ENCODE results near the gene ROBO3.

DNA sequence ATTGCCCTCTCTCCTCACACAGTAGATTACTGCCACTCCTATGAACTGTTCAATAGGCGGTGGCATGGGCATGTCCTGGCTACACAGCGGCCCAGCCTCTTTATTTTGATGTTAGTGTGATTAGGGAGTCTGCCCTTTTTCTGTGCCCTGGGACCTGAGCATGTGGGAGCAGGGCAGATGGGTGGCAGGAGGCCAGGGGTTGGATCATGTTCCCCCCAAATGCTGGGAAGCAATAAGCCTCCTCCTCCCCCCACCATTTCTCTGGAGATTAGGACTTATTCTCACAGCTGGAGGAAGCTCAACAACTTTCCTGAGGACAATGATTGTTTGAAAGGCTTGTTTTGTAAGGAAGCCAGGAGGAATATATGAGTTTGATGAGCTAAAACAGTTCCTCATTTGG, 54.7 kb downstream of the ROBO3 start:
- TF ChIP-seq, protein P1, sequence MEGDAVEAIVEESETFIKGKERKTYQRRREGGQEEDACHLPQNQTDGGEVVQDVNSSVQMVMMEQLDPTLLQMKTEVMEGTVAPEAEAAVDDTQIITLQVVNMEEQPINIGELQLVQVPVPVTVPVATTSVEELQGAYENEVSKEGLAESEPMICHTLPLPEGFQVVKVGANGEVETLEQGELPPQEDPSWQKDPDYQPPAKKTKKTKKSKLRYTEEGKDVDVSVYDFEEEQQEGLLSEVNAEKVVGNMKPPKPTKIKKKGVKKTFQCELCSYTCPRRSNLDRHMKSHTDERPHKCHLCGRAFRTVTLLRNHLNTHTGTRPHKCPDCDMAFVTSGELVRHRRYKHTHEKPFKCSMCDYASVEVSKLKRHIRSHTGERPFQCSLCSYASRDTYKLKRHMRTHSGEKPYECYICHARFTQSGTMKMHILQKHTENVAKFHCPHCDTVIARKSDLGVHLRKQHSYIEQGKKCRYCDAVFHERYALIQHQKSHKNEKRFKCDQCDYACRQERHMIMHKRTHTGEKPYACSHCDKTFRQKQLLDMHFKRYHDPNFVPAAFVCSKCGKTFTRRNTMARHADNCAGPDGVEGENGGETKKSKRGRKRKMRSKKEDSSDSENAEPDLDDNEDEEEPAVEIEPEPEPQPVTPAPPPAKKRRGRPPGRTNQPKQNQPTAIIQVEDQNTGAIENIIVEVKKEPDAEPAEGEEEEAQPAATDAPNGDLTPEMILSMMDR (IDR thresholded peaks at IDR 0.05; ENCODE audit: extremely low read depth in 1 of 2, insufficient read depth in 1 of 2, low read depth in 1 of 2, low read length in 2 of 2), result no peak
- TF ChIP-seq EZH2 (IDR thresholded peaks at IDR 0.05; ENCODE audit: borderline replicate concordance, low read depth, low read length, severe bottlenecking) (no peak), POLR2A (IDR thresholded peaks at IDR 0.05; ENCODE audit: low read depth, low read length) (no peak), FOS (IDR thresholded peaks at IDR 0.05; ENCODE audit: borderline replicate concordance, insufficient read depth, low read length) (no peak), MYC (IDR thresholded peaks at IDR 0.05; ENCODE audit: low read depth, low read length) (no peak), POLR2AphosphoS5 (IDR thresholded peaks at IDR 0.05; ENCODE audit: insufficient read depth, low read depth, low read length) (no peak), JUN (IDR thresholded peaks at IDR 0.05; ENCODE audit: borderline replicate concordance, insufficient read depth, insufficient read length, low read depth) (no peak), GATA2 (IDR thresholded peaks at IDR 0.05; ENCODE audit: insufficient read depth, insufficient read length, low read depth, low read length) (no peak)
- TF ChIP-seq, protein P2, sequence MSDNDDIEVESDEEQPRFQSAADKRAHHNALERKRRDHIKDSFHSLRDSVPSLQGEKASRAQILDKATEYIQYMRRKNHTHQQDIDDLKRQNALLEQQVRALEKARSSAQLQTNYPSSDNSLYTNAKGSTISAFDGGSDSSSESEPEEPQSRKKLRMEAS (IDR thresholded peaks at IDR 0.05; ENCODE audit: insufficient read depth, insufficient read length), result no peak
